ENCODE measurements around the gene CCDC116.
A peak's percentile ranks its signal among the peaks of the same experiment; 100 is the strongest.
"Not testable (repeated sequence)": the region's sequence is repeated elsewhere in the genome, so short reads cannot be mapped to it uniquely, and the experiment has no call there.

The CCDC116 gene

GRCh38 chr22:21594865-21595452 is 37.6 kb upstream of the CCDC116 start:
- no peaks in the 10 kb centered on the region for H3K27me3 ChIP-seq
- H3K36me3 ChIP-seq = peaks cover 40% of the 10 kb centered on the region
- H3K9me3 ChIP-seq = no peaks in the 10 kb centered on the region
- H3K4me3 ChIP-seq (ENCODE audit: low read depth in 1 of 2, low read length in 1 of 2) = no peak overlapping the region
- TF ChIP-seq, protein P1, sequence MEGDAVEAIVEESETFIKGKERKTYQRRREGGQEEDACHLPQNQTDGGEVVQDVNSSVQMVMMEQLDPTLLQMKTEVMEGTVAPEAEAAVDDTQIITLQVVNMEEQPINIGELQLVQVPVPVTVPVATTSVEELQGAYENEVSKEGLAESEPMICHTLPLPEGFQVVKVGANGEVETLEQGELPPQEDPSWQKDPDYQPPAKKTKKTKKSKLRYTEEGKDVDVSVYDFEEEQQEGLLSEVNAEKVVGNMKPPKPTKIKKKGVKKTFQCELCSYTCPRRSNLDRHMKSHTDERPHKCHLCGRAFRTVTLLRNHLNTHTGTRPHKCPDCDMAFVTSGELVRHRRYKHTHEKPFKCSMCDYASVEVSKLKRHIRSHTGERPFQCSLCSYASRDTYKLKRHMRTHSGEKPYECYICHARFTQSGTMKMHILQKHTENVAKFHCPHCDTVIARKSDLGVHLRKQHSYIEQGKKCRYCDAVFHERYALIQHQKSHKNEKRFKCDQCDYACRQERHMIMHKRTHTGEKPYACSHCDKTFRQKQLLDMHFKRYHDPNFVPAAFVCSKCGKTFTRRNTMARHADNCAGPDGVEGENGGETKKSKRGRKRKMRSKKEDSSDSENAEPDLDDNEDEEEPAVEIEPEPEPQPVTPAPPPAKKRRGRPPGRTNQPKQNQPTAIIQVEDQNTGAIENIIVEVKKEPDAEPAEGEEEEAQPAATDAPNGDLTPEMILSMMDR (IDR thresholded peaks at IDR 0.05) = no peak
- no peak overlapping the region for H3K27ac ChIP-seq
- H3K4me1 ChIP-seq (ENCODE audit: control insufficient read depth in 1 of 2, insufficient read depth in 1 of 2, low read depth in 1 of 2, low read length in 1 of 2) = peaks cover 36 to 43% of the 10 kb centered on the region in 2 experiments

DNA sequence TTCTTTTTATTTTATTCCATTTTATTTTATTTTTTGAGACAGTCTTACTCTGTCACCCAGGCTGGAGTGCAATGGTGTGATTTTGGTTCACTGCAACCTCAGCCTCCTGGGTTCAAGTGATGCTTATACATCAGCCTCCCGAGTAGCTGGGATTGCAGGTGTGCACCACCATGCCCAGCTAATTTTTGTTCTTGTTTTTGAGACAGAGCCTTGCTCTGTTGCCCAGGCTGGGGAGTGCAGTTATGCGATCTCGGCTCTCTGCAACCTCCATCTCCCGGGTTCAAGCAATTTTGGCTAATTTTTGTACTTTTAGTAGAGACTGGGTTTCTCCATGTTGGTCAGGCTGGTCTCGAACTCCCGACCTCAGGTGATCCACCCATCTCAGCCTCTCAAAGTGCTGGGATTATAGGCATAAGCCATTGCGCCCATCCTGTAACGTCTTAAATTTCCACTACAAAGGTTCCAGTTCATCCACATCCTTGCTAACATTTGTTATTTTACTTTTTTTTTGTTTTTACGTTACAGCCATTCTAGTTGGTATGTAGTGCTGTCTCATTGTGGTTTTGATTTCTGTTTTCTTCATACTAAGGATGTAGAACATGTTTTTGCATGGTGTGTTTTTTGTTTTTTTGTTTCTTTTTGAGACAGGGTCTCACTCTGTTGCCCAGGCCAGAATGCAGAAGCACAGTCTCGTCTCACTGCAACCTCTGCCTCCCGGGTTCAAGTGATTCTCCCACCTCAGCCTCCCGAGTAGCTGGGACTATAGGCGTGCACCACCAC is 36.0 kb upstream of the CCDC116 start:
- not testable (repeated sequence) for H3K9me3 ChIP-seq; H3K27me3 ChIP-seq; H3K4me3 ChIP-seq (ENCODE audit: low read depth in 1 of 2, low read length in 1 of 2)
- H3K36me3 ChIP-seq = peaks cover 40% of the 10 kb centered on the region
- peak overlapping the region; percentile 30 for H3K27ac ChIP-seq
- H3K4me1 ChIP-seq (ENCODE audit: control insufficient read depth in 1 of 2, insufficient read depth in 1 of 2, low read depth in 1 of 2, low read length in 1 of 2) = peaks cover 29 to 36% of the 10 kb centered on the region in 2 experiments

DNA sequence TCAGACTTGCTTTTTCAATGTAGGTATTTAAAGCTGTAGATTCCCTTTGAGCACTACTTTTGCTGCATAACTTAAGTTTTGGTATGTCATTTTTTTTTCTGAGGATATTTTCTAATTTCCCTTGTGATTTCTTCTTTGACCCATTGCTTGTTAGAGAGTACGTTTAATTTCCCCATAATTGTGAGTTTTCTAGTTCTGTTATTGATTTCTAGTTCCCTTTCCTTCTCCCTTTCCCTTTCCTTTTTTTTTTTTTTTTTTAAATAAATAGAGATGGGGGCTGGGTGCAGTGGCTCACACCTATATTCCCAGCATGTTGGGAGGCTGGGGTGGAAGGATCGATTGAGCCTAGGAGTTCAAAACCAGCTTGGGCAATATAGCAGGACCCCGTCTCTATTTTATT is 34.3 kb upstream of the CCDC116 start:
- TF ChIP-seq, protein P1 (IDR thresholded peaks at IDR 0.05) = no peak
- H3K9me3 ChIP-seq = no peaks in the 10 kb centered on the region
- H3K4me1 ChIP-seq (ENCODE audit: control insufficient read depth in 1 of 2, insufficient read depth in 1 of 2, low read depth in 1 of 2, low read length in 1 of 2) = peaks cover 30 to 31% of the 10 kb centered on the region in 2 experiments
- H3K4me3 ChIP-seq (ENCODE audit: low read depth in 1 of 2, low read length in 1 of 2) = no peak overlapping the region
- peak overlapping the region; percentile 68 for H3K27ac ChIP-seq
- peaks cover 29% of the 10 kb centered on the region for H3K36me3 ChIP-seq
- H3K27me3 ChIP-seq = no peaks in the 10 kb centered on the region

- TF ChIP-seq, protein P1 (IDR thresholded peaks at IDR 0.05) = no peak
- H3K36me3 ChIP-seq = peaks cover 20% of the 10 kb centered on the region
- peak overlapping the region; percentile 68 for H3K27ac ChIP-seq
- peaks cover 35 to 37% of the 10 kb centered on the region in 2 experiments for H3K4me1 ChIP-seq (ENCODE audit: control insufficient read depth in 1 of 2, insufficient read depth in 1 of 2, low read depth in 1 of 2, low read length in 1 of 2)
- no peak overlapping the region for H3K4me3 ChIP-seq (ENCODE audit: low read depth in 1 of 2, low read length in 1 of 2)
- H3K27me3 ChIP-seq = no peaks in the 10 kb centered on the region
- no peaks in the 10 kb centered on the region for H3K9me3 ChIP-seq
These were observed 33.3 kb upstream of the CCDC116 start for GRCh38 chr22:21599053-21599893.

GRCh38 chr22:21602579-21602978 is 30.0 kb upstream of the CCDC116 start:
- TF ChIP-seq, protein P1 (IDR thresholded peaks at IDR 0.05) = no peak
- no peak overlapping the region for H3K27ac ChIP-seq

More at GRCh38 chr22:21602579-21602978, 30.0 kb upstream of the CCDC116 start:
- Histone ChIP-seq H3K27me3 (no peaks in the 10 kb centered on the region), H3K9me3 (no peaks in the 10 kb centered on the region), H3K36me3 (no peaks in the 10 kb centered on the region), H3K4me1 (ENCODE audit: control insufficient read depth in 1 of 2, insufficient read depth in 1 of 2, low read depth in 1 of 2, low read length in 1 of 2) (peaks cover 40 to 52% of the 10 kb centered on the region in 2 experiments), H3K4me3 (ENCODE audit: low read depth in 1 of 2, low read length in 1 of 2) (no peak overlapping the region)

Measured in neutrophil (primary cell).